Sciatic nerve (tissue), 2 donors: ENCODE results near the gene PXMP4. TPM values are rescaled to one million over a fixed set of nuclear protein-coding genes. Genes with fewer than 3 reads are reported as not detected.

ENCODE experiments used
- ATAC-seq: fragments of 200-7000 bp; cut with Tn5 transposase; one replicate; pipeline ENCODE4 v1.9.1; 2020; ENCODE audit warnings: mild to moderate bottlenecking, moderate library complexity
- DNase-seq: peaks from one replicate; pipeline ENCODE4 v3.0.0-alpha.2; 2020; ENCODE audit warnings: low spot score
- intact Hi-C: fragments of 100-400 bp; cut with DNase I; formaldehyde crosslinking; loops from one replicate; pipeline ENCODE4 v1.14.2; 2022
- total RNA-seq: library from RNA; stranded (reverse); fragmentation: NEBNext Ultra II Directional; extraction: Animal tissue kit (Norgen Biotek cat#: 25700); gene quantifications from one replicate; pipeline ENCODE4 v1.2.1, GENCODE V29; 2021
- donor health status: DM: no; HTN: no; CAD: no.
- donor health status: DM: no; HTN: no; CAD: no.

Gene PXMP4
- total RNA-seq, 1 donor from 2014 or later = 9.3 TPM

- intact Hi-C loops = loop anchor here (10.0 kb wide), 1 partner anchor 49 kb away; the partner anchor contains the start of gene E2F1
- DNase-seq (no peak), ATAC-seq (peak; percentile 66)
These were observed 13.8 kb upstream of the PXMP4 start for GRCh38 chr20:33733654-33734576.

- peak; percentile 71 for ATAC-seq
These were observed 12.3 kb upstream of the PXMP4 start for GRCh38 chr20:33732166-33732970.

GRCh38 chr20:33731693-33732165, 11.6 kb upstream of the PXMP4 start, which contains the start of gene ZNF341:
ZNF341 (plus strand) TSS chr20:33731996; CDS start chr20:33732022, 26 bp downstream.
- peak; percentile 92 for DNase-seq
- peak; percentile 85 for ATAC-seq
- intact Hi-C loops = loop anchor here (10.0 kb wide), 1 partner anchor 47 kb away; the partner anchor contains the start of gene E2F1

More at GRCh38 chr20:33732166-33732970, 12.3 kb upstream of the PXMP4 start:
- intact Hi-C loops = loop anchor here (10.0 kb wide), 1 partner anchor 48 kb away; the partner anchor contains the start of gene E2F1
- no peak for DNase-seq

GRCh38 chr20:33730946-33731692, 11.0 kb upstream of the PXMP4 start:
- intact Hi-C loops = loop anchor here (10.0 kb wide), 1 partner anchor 46 kb away; the partner anchor contains the start of gene E2F1
- DNase-seq (no peak), ATAC-seq (peak; percentile 4)

DNA sequence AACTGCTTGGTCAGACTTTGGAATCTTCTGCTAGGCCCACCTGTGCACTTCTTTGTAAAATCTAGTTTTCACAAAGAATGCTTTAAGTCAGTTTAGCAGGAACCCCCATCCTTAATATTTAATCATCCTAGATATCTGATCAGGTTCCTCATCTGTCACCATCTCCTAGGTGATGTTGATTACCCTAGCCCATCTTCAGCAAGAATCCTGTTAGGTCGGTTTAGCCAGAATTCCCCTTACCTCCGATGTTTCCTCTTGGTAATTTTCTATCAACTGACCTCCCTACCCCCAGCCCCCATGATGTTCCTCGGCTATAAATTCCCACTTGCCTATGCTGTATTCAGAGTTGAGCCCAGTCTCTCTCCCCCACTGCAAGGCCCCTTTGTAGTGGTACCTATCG, 9.0 kb upstream of the PXMP4 start:
- DNase-seq (no peak), ATAC-seq (no peak)
- intact Hi-C loops = no loop called here

DNA sequence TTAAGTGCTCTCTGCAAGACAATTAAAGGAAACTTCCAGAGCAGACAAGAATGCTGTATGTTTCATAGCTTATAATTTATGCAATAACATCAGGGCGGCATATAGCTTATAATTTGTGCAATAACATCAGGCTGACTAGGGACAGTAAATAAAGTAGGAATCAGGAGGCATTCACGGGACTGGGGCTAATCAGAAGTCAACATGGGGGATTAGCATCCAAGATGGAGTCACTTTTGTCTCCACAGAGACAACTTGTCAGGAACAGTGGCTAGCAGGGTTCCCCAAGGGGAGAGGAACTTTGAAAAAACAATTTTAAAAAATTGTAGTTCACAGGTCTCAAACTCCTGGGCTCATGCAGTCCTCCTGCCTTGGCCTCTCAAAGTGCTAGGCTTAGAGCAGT, 8.4 kb upstream of the PXMP4 start:
- intact Hi-C loops = no loop called here
- ATAC-seq = no peak
- no peak for DNase-seq

GRCh38 chr20:33727806-33728205, 7.7 kb upstream of the PXMP4 start:
- DNase-seq = no peak
- no peak for ATAC-seq
- intact Hi-C loops = no loop called here

DNA sequence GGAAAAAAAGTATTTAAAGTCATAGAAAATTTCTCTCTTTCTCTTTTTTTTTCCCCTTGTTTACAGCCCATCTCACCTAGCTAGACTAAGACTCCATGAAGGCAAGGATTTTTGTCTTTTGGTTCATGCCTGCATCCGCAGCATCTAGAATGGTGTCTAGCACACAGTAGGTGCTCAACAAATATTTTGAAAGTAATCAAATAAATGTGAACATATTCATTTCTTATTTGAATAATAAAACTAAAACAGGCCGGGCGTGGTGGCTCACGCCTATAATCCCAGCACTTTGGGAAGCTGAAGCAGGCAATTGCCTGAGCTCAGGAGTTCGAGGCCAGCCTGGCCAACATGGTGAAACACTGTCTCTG, 7.0 kb upstream of the PXMP4 start:
- no peak for ATAC-seq
- intact Hi-C loops = no loop called here
- DNase-seq = no peak

DNA sequence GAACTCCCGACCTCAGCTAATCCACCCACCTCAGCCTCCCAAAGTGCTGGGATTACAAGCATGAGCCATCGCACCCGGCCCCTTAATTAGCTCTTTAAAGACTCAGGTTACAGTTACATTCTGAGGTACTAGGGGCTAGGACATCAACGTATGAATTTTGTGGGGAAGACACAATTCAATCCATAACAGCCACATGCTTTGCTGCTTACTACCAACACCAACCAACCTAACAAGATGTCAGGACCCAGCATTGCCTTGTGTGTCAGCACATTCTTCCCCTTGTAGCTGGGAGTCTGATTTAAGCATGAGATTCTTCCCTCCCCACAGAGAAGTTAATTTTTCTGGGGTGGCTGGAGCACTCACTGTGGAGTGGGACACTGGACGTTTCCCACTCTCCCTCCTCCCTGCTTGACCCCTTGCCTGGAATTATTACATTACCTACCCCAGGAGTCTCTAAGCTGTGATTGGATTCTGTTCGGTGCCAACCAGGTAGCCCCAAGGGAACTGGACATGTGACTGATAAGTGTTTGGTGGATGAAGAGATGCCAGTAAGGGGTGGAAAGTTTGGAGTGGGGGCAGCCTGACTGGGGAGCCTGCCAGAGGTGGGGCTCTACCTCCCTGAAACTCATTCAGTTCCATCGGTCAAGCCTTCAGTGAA, 5.6 kb upstream of the PXMP4 start:
- ATAC-seq (no peak), DNase-seq (no peak)
- intact Hi-C loops = no loop called here

- DNase-seq (no peak), ATAC-seq (no peak)
- intact Hi-C loops = no loop called here
These were observed 4.5 kb upstream of the PXMP4 start for GRCh38 chr20:33724439-33725094.

DNA sequence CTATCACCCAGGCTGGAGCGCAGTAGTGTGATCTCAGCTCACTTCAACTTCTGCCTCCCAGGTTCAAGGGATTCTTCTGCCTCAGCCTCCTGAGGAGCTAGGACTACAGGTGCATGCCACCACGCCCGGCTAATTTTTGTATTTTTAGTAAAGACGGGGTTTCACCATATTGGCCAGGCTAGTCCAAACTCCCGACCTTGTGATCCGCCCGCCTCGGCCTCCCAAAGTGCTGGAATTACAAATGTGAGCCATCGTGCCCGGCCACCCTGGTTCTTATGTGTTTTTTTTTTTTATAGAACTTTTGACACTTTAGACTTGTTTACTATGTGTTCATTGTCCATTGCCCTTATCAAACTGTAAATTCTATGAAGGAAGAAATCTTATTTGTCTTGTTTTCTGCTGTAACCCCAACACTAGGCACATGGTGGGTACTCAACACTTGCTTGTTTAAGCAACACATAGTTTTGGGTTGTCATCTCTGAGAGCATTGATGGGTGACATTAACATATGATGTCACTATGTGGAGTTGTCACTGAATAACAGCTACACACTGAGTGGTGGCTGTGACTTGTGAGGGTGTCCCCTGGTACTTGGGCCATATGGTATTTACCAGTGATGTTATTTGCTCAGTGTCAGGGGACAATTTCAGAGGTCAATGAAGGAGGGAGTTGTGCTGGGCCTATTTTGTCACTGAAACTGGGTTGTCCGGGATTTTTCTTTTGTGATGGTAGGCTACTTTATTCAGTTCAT, 1.5 kb upstream of the PXMP4 start:
- ATAC-seq = no peak
- intact Hi-C loops = no loop called here
- no peak for DNase-seq

DNA sequence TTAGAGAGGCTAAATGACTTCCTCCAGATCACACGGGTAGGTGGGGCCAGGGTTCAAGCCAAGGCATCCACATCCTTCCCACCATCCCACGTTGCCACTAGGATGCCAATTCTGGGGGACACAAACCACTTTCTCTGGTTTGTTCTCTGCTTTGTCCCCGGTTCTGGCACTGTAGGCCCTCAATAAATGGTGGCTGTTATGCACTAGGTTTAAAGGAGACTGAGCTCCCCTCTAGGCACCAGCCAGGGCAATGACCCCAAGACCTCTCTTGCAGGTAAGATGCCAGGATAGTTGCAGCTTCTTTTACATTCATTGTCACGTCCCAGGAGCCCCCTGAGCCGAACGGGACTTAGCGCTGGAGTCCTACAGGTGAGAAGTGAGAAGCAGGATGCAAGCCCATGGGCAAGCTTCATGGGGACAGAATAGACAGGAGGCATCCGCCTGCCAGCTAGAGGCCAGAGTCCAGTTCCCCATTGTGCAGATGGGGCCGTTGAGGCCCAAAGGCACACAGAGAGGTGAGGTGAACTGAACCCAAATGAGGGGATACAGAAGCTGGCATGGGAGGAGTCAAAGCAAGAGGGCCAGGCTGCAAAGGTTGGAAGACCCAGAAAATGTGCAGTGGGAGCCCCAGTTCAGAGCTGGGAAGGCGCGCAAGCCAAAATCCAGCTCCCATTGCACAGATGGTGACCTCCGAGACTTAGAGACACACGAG, 677 bp downstream of the PXMP4 start:
- intact Hi-C loops = no loop called here
- no peak for DNase-seq
- no peak for ATAC-seq

- intact Hi-C loops = no loop called here
- DNase-seq (no peak), ATAC-seq (no peak)
These were observed 3.6 kb downstream of the PXMP4 start for GRCh38 chr20:33716498-33716897.

DNA sequence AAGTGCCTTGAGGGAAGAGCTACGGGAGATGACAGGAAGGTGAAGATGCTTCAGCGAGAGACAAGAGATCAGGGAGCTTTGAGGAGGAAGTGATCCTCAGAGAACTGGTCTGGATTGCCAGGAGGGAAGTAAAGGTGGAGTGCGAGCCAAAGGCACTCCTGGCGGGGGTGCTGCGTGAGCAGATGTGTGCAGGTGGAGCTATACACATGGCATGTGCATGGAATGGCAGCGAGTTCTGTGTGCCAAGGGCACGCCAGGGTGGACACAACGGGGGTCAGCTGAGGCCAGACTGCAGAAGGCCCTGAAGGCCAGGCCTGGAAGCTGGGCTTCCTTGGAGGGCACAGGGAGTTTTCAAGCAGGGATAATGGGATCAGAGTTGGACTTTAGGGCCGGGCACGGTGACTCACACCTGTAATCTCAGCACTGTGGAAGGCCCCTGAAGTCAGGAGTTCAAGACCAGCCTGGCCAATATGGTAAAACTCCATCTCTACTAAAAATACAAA, 6.2 kb downstream of the PXMP4 start:
- ATAC-seq = no peak
- intact Hi-C loops = no loop called here
- no peak for DNase-seq

GRCh38 chr20:33711446-33711738, 8.7 kb downstream of the PXMP4 start:
- intact Hi-C loops = no loop called here
- DNase-seq (no peak), ATAC-seq (no peak)

- intact Hi-C loops = no loop called here
- DNase-seq = no peak
- no peak for ATAC-seq
These were observed 9.2 kb downstream of the PXMP4 start for GRCh38 chr20:33710681-33711445.
